NCI-H128 (cell line): ENCODE measurements around the gene ZNF683.
A peak's percentile ranks its signal among the peaks of the same experiment; 100 is the strongest.
"Not testable (repeated sequence)": the region's sequence is repeated elsewhere in the genome, so short reads cannot be mapped to it uniquely, and the experiment has no call there.

ENCODE experiments used
- DNase-seq: peaks from one replicate; lab custom pipeline; 2025; ENCODE audit not compliant: unreplicated experiment; lab: John Stamatoyannopoulos, UW

ZNF683 gene

DNA sequence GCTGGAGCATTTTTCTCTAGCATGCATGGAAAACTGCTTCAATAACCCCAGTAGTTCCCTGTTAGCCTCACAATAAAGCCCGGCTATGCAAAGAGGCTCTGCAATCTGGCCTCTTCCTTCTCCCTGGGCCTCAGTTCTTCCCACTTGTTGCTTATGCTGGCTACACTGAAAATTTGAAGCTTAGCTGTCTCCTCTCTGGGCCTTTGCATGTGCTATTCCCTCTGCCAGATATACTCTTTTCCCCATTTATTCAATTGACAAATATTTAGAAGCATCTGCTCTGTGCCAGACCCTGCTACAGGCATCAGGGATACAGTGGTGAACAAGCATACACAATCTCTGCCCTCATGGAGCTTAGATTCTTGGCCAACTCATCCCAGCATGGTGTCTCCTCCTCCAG lies 33.9 kb downstream of the ZNF683 start:
- no peak for DNase-seq

DNA sequence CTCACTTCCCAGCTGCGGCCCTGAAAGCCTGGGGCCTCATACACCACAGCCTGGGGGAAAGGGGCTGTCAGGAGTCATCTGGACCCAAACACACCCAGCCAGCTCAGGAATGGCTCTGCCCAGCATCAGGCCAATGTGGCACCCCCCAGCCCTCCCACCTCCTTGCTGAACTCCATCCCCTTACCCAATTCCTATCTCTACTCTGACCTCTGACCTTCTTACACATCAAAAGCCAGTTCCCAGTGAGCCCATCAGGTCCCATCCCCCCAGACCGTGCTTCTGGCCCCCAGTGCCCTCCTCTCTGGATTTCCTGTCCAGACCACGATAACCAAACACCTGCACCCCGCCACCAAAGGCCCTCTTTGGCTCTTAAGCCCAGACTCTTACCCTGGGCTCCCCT lies 34.9 kb downstream of the ZNF683 start:
- DNase-seq, result no peak

DNA sequence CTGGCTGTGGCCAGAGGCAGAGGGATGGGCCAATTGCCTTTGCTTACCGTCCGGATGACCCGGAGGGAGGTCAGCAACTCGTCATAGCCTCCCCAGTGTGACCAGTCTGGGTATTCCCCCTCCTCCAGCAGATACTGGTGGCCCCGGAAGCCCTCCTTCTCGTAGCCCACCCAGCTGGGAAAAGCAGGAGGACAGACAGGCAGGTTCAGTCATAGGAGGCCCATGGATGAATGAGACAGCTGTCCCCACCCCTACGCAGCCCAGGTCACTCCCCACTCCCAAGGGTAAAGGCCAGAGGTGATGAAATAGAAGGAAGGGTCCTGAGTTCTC lies 35.4 kb downstream of the ZNF683 start:
- DNase-seq, result no peak

DNA sequence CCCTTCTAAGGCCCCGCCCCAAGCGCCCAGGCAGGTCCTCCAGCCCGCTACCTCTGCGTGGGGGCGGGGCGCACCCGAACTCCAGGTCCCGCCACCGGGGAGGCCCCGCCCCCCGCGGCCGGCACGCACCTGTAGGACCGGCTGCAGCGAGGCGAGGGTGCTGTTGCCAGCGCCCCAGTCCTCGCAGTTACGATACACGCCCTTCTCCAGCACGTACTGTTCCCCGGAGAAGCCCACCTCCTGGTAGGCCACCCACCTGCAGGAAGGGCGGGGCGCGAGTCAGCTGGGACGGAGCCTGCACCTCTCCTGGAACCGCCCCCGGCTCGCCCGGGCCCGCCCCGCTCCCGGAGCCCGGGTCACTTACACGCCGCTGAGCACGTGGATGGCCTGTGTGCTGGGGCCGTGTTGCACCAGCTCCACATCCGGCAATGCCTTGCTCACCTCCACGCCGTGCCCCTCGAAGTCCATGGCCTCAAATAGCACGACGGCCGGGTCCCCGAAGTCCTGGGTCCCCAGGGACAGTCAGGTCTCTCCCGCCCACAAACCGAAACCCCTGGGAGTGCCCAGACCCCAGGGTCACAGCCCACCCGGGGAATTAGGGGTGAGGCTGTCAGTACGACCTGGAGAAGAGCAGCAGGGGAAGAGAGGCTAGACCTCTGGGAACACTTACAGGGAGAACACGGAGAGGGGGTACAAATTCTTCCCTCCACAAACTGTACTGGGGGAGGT lies 35.9 kb downstream of the ZNF683 start:
- DNase-seq, result peak; percentile 87

DNA sequence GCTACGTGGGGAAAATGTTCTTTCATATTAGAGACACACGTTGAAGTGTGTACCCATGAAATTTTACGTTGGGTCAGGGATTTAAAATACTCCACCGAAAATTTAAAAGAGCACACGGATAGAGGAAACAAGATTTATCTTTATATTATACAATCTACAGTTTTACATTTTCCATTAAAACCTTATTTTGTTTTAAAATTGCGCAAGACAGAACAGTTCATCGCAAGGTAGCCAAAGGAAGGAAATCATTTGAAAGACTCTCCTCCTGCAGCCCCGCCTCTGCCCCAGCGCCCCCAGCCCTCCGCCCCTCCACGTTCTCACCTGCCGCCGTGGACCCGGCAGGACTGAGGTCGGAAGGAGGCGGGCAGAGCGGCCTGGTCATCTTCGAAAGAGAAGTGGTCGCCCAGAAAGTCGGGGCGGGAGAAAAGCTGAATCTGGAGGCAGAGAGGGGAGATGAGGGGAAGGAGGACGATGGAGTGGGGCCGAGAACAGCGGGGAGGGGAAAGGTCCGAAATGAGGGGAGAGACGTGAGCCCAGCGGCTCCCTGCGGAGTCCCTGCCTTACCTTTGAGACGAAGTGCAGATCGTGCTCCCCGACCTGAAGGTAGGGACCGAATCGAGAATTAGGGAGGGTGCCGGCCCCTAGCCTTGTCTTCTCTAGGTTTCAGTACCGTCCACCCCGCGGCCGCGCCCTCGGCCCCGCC lies 36.6 kb downstream of the ZNF683 start:
- DNase-seq, result no peak

DNA sequence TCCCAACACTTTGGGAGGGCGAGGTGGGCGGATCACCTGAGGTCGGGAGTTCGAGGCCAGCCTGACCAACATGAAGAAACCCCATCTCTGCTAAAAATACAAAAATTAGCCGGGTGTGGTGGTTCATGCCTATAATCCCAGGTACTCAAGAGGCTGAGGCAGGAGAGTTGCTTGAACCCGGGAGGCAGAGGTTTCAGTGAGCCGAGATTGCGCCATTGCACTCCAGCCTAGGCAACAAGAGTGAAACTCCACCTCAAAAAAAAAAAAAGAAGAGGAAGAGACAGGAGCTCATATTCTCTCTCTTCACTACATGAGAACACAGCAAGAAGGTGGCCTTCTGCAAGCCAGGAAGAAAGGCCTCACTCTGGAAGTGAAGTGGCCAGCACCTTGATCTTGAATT lies 39.2 kb downstream of the ZNF683 start:
- DNase-seq, result not testable (repeated sequence)

DNA sequence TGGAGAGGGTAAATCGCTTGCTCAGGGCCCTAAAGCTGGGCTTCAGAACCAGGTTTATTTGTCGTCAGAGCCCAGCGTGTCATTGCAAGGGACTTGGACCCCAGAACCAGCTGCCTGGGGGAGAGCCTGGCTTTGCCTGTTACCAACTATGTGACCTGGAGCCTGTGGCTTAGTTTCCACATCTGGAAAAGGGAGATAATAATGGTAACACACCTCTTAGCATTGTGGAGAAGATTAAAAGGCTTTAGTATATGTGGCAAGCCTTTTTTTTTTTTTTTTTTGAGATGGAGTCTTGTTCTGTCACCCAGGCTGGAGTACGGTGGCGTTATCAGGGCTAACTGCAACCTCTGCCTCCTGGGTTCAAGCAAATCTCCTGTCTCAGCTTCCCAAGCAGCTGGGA lies 42.3 kb downstream of the ZNF683 start:
- DNase-seq, result no peak

DNA sequence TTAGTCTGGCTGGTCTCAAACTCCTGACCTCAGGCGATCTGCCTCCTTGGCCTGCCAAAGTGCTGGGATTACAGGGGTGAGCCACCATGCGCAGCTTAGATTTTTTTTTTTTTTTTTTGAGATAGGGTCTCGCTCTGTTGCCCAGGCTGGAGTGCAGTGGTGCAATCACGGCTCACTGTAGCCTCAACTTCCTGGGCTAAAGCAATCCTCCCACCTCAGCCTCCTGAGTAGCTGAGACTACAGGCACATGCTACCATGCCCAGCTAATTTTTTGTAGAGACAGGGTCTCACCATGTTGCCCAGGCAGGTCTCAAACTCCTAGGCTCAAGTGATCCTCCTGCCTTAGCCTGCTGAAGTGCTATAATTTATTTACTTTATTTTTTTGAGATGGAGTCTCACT lies 43.2 kb downstream of the ZNF683 start:
- not testable (repeated sequence) for DNase-seq

DNA sequence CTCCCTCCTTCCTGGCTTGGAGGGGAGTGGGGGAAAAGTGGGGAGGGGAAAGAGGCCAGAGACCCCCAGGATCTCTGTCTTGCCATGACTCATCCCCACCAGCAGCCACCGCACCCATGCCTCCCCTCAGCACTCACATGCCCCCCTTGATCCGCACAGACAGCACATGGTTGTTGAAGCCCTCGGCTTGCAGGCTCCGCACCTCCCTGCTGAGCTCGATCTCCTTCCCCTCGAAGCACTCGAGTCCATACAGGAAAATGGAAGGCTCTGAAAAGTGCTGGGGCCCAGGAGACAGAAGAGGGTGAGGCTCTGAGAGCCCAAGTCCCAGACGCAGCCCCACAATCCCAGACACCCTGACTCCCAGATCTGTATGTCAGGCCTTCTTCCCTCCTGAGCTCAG lies 44.0 kb downstream of the ZNF683 start:
- DNase-seq, result no peak

DNA sequence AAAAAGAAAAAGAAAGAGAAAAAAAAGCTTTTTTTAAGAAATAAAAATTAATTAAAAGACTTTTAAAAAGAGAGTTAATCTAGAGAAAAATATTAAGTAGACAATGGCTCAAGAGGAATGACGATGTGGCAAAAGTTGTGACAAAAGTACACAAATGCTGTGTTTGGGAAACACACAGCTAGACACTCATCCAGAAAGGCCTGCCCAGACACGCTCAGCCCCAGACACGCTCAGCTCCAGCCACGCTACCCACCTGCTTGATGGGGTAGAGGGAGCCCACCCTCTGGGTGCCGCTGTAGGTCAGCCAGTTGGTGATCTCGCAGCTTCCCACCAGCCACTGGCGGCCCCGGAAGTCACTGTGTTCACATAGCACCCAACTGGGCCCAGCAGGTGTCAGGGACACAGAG lies 44.6 kb downstream of the ZNF683 start:
- peak; percentile 56 for DNase-seq

DNA sequence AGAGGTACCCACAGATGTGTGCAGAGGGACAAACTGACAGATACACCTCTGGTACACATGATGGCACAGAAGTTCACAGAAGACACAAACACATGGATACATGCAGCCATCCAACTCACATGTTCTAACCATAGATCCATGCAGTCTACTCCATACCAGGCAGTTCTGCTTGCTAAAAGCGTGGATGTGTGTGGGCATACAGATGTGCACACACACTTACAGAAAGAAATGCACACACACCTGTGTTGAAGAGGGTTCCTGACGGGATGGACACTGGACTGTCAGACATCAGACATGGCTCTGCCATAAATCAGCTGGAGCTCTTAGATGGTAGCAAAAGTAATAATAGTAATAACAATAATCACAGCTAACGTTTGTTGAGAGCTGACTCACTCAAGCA lies 48.0 kb downstream of the ZNF683 start:
- no peak for DNase-seq

DNA sequence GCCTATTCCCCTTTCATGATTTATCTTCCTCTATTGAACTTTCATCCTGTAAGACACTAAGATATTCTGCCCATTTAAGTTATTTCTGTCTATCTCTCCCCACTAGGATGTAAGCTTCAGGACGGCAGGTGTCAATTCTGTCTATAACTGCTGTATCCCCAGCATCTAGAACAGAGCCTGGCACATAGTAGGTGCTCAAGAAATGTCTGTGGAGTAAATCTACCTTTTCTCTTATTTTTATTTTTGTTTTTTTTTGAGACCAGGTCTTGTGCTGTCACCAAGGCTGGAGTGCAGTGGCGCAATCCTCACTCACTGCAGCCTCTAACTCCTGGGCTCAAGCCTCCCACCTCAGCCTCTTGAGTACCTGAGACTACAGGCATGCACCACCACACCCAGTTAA lies 49.2 kb downstream of the ZNF683 start:
- no peak for DNase-seq

DNA sequence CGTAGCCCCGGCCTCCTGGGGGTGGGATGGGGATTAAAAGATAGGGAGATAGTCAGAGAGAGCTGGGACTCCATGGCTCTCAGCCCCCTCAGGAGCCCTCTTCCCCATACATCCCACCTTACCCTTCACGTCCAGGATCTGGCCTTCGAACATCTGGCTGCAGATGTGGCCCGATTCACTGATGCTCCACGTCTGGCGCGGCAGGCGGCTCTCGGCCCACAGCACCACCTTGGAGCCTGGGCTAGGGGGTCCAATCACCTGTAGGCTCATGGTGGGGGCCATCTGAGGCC lies 50.6 kb downstream of the ZNF683 start:
- no peak for DNase-seq

DNA sequence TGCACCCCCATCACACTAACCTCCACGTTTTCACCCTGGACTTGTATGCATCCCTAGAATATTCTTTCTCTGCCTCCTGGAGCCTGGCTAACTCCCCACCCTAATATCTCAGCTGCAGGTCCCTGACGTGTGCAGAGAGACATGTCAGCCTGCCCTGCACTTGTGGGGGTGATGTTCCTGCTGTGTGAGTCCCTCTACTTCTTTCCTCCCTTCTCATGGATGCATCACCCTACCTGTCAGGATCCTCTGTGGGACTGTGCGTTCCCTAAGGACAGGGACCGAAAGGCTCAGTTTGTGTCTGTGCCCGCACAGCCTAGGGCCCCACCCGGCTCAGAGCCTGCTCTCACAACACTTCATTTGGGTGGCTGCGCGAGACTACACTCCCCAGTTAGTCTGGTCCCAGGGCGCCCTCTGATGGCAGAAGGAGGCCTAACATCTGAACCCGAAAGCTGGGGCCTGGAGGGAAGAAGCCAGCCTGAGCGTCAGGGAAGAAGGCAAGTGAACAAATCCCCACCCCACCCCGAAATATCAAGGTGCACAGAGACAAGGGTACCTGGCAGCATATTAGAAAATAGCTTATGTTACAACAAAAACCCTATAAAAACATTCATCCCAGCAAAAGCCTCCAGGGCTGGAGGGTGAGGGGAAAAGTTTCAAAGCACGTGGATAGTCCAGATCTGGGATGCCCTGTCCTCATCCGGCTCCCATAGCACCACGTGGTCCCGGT lies 51.1 kb downstream of the ZNF683 start:
- peak; percentile 86 for DNase-seq

DNA sequence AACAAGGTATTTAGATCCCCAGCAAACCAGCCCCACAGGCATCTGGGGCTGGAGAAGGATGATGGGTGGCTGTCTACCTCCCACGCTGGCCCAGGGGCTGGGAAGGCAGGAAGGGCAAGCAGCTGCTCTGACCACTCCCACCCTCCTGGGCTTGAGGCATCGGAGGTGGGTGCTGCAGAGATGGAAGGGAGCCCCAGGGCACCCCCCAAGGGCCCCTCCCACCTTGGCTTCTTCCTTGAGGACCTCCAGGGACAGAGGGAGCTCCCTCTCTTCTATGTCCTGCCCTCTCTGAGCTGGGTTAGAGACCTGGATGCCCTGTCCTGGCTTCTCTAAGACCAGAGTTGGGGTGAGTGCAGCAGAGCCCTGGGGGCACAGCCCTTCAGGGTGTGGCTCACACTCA lies 51.7 kb downstream of the ZNF683 start:
- no peak for DNase-seq

DNA sequence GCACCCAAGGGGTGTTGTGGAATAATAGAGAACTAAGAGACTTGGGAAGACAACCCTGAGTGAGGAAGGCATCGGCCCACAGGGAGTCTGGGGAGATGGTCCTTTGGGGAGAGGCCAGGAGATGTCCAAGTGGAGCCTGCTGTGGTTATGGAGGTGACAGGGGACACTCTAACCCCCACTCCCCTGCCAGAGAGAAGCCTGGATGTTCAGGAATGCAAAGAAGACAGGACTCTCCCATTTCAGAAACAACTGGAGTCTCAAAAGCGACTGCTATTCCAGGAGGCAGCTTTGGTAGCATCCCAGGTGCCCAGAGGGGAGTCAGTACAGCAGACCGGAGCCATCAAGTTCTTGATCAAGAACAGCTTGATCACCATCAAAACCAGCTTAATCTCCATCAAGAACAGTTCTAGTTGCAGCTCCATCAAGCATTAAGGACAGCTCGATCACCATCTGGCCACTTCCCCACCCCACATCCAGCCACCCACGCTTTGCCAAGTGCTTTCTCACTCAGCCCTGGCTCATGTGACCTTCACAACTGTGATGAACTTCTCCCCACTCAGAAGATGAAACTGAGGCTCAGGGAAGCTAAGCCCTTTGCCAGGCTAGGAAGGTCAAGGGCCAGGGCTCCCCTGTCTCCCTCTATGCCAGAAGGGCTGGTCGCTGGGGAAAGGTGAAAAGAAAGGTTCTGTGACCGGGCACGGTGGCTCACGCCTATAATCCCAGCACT lies 54.0 kb downstream of the ZNF683 start:
- no peak for DNase-seq

DNA sequence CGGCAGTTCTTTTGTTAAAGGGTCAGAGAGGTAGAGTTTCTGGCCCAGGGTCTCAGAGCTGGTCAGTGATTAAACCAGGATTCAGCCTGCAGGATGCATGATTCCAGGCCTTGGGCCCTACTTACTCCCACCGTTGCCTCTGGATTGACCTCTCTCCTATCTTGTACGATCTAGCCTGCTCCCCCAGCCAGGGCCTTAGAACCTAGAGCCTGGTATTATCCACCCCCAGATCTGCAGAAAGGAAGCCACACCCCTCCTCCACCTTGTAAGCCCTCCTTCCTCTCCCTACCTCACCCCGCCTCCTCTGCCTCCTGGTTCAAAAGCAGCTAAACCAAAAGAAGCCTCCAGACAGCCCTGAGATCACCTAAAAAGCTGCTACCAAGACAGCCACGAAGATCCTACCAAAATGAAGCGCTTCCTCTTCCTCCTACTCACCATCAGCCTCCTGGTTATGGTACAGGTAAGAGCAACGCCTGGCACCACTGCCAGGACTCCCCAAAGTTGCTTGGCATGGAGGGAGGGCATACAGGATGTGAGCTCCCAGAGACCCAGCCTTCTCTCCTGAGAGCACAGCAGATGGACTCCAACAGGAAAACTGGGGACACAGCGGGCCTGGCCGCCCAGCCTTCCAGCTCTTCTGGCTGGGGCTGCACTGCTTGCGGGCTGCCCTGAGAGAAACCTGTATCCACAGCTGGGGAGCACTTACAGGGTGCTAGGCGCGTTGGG lies 54.8 kb downstream of the ZNF683 start, which contains the start of gene CD52:
Gene CD52, plus strand, starts transcription at position 347 of the 726 bp plus-strand sequence. Its CDS starts 60 bp downstream, at position 407.
- DNase-seq, result no peak

DNA sequence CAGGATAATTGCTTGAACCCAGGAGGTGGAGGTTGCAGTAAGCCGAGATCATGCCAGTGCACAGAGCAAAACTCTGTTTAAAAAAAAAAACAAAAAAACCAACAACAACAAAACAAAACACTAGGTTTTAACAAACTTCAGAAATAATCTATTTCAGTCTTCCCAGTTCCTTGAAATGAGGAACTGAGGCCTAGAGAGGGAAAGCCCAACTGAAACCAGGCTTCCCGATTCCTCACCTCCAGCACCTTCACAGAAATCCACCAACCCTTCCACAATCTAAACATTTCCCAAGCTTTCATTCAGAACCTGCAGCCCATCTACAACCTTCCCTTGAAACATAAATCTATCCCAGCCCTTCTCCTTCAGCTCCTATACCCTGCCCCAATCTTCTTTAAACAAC lies 55.4 kb downstream of the ZNF683 start:
- no peak for DNase-seq

DNA sequence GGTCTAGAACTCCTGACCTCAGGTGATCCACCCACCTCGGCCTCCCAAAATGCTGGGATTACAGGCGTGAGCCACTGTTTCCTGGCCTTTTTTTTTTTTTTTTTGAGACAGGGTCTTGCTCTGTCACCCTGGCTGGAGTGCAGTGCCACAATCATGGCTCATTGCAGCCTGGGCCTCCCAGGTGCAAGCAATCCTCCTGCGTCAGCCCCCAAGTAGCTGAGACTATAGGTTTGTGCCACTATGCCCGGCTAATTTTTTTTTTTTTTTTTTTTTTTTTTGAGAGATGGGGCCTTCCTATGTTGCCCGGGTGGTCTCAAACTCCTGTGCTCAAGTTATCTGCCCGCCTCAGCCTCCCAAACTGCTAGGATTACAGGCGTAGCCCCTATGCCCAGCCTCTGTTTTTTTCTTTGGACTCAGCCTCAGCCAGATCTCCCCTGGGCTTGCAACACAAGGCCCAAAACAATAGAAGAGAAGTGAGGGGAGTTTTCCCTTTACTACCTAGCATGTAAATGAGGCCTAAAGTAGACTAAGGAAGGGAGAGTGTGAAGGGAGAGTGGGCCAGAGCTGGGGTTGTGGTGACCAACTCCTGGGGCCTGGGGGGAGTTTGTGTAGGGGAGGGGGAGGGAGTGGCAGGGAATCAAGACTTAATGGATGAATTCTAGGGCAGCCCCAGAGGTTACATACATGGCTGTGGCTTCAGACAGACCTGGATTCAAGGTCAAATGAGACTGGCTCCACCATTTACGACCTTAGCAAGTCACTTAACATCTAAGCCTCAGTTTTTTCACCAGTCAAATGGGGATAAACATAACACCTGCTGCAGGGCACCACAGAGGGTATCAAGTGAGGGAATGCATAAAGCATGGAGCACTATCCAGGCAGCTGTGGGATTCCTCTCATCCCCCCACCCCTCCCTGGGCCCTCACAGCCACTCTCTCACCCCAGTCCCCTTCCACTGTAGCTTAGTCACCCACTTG lies 56.4 kb downstream of the ZNF683 start:
- DNase-seq, result no peak

DNA sequence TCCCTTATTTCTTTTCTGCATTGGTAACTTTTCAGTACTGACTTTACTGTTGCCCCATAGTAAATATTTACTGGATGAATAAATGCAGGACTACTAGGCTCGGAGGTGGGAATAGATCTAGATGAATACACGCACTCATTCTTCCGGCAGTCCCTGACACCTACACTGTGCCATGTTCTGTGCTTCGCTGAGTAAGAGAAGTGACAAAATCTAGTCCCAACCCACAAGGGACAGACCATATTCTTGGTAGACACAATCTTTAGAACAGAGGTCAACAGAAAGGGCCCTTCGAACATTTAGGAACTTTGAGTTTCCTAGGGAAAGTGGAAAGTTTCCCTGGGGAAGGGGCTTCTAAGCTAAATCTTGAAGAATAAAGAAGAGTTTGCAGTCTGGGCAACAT lies 58.0 kb downstream of the ZNF683 start:
- DNase-seq, result no peak
